ENCODE data around the gene SELENOO. TPM values are rescaled to one million over a fixed set of nuclear protein-coding genes. Genes with fewer than 3 reads are reported as not detected.

Gene SELENOO
- total RNA-seq, 1 donor from 2014 or later = 23.8 TPM

GRCh38 chr22:50225200-50225969, 24.6 kb downstream of the SELENOO start:
- H3K9me3 Mint-ChIP-seq = no peaks in the 10 kb centered on the region
- no peaks in the 10 kb centered on the region for H3K27me3 Mint-ChIP-seq

GRCh38 chr22:50226063-50226874, 25.5 kb downstream of the SELENOO start:
- Mint-ChIP-seq H3K4me1 (ENCODE audit: unreplicated experiment) (no peaks in the 10 kb centered on the region), H3K9me3 (no peaks in the 10 kb centered on the region), H3K27ac (no peak overlapping the region), H3K4me3 (no peak overlapping the region), H3K36me3 (no peaks in the 10 kb centered on the region), H3K27me3 (no peaks in the 10 kb centered on the region)
- no peak for TF ChIP-seq CTCF (conservative IDR thresholded peaks at IDR 0.05)
- DNase-seq (ENCODE audit: extremely low spot score, unreplicated experiment) = no peak

More at GRCh38 chr22:50225200-50225969, 24.6 kb downstream of the SELENOO start:
- Mint-ChIP-seq H3K4me3 (no peak overlapping the region), H3K27ac (no peak overlapping the region), H3K4me1 (ENCODE audit: unreplicated experiment) (no peaks in the 10 kb centered on the region), H3K36me3 (no peaks in the 10 kb centered on the region)
- DNase-seq (ENCODE audit: extremely low spot score, unreplicated experiment) = no peak
- no peak for TF ChIP-seq CTCF (conservative IDR thresholded peaks at IDR 0.05)

GRCh38 chr22:50226875-50227165, 26.0 kb downstream of the SELENOO start:
- Mint-ChIP-seq H3K27me3 (no peaks in the 10 kb centered on the region), H3K36me3 (no peaks in the 10 kb centered on the region), H3K4me1 (ENCODE audit: unreplicated experiment) (no peaks in the 10 kb centered on the region), H3K9me3 (no peaks in the 10 kb centered on the region), H3K27ac (no peak overlapping the region), H3K4me3 (no peak overlapping the region)
- TF ChIP-seq CTCF (conservative IDR thresholded peaks at IDR 0.05) = no peak
- no peak for DNase-seq (ENCODE audit: extremely low spot score, unreplicated experiment)

- Mint-ChIP-seq H3K27me3 (no peaks in the 10 kb centered on the region), H3K4me3 (no peak overlapping the region), H3K4me1 (ENCODE audit: unreplicated experiment) (no peaks in the 10 kb centered on the region), H3K9me3 (no peaks in the 10 kb centered on the region), H3K36me3 (no peaks in the 10 kb centered on the region), H3K27ac (no peak overlapping the region)
- DNase-seq (ENCODE audit: extremely low spot score, unreplicated experiment) = no peak
- TF ChIP-seq CTCF (conservative IDR thresholded peaks at IDR 0.05) = no peak
Observed at GRCh38 chr22:50227579-50228215, 26.9 kb downstream of the SELENOO start.

- Mint-ChIP-seq H3K27me3 (no peaks in the 10 kb centered on the region), H3K9me3 (no peaks in the 10 kb centered on the region), H3K4me1 (ENCODE audit: unreplicated experiment) (no peaks in the 10 kb centered on the region), H3K27ac (peak overlapping the region; percentile 59), H3K36me3 (no peaks in the 10 kb centered on the region), H3K4me3 (no peak overlapping the region)
- TF ChIP-seq CTCF (conservative IDR thresholded peaks at IDR 0.05) = no peak
- no peak for DNase-seq (ENCODE audit: extremely low spot score, unreplicated experiment)
Observed at GRCh38 chr22:50228366-50228765, 27.6 kb downstream of the SELENOO start.
